ENCODE measurements around the gene CPHXL2. TPM values are rescaled to one million over a fixed set of nuclear protein-coding genes. Genes with fewer than 3 reads are reported as not detected.

Gene CPHXL2
- total and polyA plus RNA-seq, 12 donors = not detected

- Histone ChIP-seq H3K9me3 (no peaks in the 10 kb centered on the region), H3K36me3 (peaks cover 0 to 55% (median 18%) of the 10 kb centered on the region in 9 donors), H3K4me3 (peak within 1 kb of the TSS; percentile 57 to 90 (median 72)), H3K27ac (peak within 1 kb of the TSS; percentile 53 to 98 (median 92)), H3K27me3 (no peaks in the 10 kb centered on the region), H3K4me1 (peaks cover 0 to 39% (median 24%) of the 10 kb centered on the region in 9 donors)
- TF ChIP-seq, protein P1, sequence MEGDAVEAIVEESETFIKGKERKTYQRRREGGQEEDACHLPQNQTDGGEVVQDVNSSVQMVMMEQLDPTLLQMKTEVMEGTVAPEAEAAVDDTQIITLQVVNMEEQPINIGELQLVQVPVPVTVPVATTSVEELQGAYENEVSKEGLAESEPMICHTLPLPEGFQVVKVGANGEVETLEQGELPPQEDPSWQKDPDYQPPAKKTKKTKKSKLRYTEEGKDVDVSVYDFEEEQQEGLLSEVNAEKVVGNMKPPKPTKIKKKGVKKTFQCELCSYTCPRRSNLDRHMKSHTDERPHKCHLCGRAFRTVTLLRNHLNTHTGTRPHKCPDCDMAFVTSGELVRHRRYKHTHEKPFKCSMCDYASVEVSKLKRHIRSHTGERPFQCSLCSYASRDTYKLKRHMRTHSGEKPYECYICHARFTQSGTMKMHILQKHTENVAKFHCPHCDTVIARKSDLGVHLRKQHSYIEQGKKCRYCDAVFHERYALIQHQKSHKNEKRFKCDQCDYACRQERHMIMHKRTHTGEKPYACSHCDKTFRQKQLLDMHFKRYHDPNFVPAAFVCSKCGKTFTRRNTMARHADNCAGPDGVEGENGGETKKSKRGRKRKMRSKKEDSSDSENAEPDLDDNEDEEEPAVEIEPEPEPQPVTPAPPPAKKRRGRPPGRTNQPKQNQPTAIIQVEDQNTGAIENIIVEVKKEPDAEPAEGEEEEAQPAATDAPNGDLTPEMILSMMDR (IDR thresholded peaks at IDR 0.05) = peak in 1 of 9 donors; percentile 15
- peak; percentile 97 to 99 (median 98) for ATAC-seq
- 0 to 1% methylated on average over 62 of the region's 62 CpGs for WGBS, 2 donors
- intact Hi-C loops (cut with DNase I) = loop anchor here in 9 of 10 donors (1.0 to 10.0 kb wide), 14 partner anchors 24 to 158 kb away; partner anchors contain the start of genes GABARAPL2 (in 5 of the 9), TMEM231 (in 2 of the 9), KARS1 (in 1 of the 9) and TERF2IP (in 1 of the 9)
- DNase-seq = peak; percentile 97 to 98
Observed at GRCh38 chr16:75622761-75623605, 53.8 kb downstream of the CPHXL2 start, which contains the start of gene ADAT1. TSS of gene ADAT1 (minus strand) at chr16:75623281. CDS start at chr16:75620799, 2,482 bp downstream.

DNA sequence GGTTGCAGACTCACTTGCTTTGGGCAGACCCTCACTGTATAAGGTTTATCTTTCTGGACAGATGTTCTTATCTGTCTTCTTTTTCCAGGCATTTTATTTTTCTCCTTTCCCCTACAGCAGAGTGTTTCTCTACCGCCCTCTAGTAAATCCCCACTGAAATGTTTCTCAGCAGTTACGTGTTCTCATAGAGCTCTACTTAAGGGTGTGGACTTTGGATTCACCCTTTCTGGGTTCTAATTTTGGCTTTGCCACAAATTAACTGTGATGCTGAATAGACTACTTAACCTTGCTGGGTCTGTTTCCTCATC is 55.7 kb downstream of the CPHXL2 start:
- no peaks in the 10 kb centered on the region for H3K9me3 ChIP-seq
- WGBS, 2 donors = 6 to 13% methylated on average over 2 of the region's 2 CpGs
- H3K36me3 ChIP-seq = peaks cover 0 to 55% (median 22%) of the 10 kb centered on the region in 9 donors
- TF ChIP-seq, protein P1 (IDR thresholded peaks at IDR 0.05) = peak in 8 of 9 donors; percentile 21 to 65 (median 46)
- no peak for DNase-seq
- no peaks in the 10 kb centered on the region for H3K27me3 ChIP-seq
- peaks cover 0 to 35% (median 22%) of the 10 kb centered on the region in 9 donors for H3K4me1 ChIP-seq
- H3K27ac ChIP-seq = peak overlapping the region in 2 of 10 donors; percentile 92 to 96
- intact Hi-C loops (cut with DNase I) = loop anchor here in 9 of 10 donors (2.0 to 10.0 kb wide), 10 partner anchors 34 to 150 kb away; partner anchors contain the start of genes GABARAPL2 (in 5 of the 9) and TMEM231 (in 1 of the 9)
- no peak overlapping the region for H3K4me3 ChIP-seq
- ATAC-seq = no peak

DNA sequence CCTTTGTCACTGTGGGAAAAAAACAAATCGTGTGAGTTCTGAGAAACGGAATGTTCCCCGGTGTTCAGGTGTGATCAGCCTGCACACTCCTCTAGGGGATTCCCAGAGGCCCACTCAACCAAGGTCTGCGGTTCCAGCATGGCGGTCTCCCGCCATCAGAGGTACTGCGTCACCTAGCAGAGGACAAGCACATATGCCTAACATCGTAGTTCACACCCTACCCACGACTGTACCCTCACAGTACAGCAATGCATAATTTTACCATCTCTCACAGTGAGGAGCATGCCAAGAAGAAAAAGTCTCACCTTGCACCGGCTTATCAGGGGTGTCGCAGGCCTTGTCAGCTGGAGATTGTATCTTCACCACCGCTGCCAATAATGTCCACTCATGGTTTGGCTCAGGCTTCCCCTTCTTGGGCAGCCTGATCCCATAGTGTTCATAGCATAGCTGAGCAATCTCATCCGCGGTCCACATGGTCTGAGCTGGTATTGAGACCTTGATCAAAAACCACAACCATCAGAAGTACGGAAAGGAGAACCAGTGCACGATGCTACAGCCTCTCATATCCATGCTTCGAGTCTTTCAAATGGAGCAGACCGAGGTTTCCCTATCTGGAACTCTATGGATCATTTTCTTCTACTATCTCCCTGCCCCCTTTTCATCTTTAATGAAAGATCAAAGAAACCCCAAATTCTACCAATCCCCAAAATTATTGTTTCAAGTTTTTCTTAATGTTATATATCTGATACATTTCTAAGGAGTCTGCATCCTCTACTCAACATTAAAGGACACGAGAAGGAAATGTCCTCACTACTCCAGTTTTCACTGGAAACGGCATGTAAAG is 56.3 kb downstream of the CPHXL2 start:
- Histone ChIP-seq H3K4me1 (peaks cover 0 to 35% (median 22%) of the 10 kb centered on the region in 9 donors), H3K9me3 (no peaks in the 10 kb centered on the region), H3K36me3 (peaks cover 0 to 55% (median 23%) of the 10 kb centered on the region in 9 donors), H3K4me3 (no peak overlapping the region), H3K27me3 (no peaks in the 10 kb centered on the region), H3K27ac (peak overlapping the region in 2 of 10 donors; percentile 92 to 96)
- DNase-seq (no peak), ATAC-seq (no peak)
- intact Hi-C loops (cut with DNase I) = loop anchor here in 9 of 10 donors (2.0 to 10.0 kb wide), 10 partner anchors 33 to 150 kb away; partner anchors contain the start of genes GABARAPL2 (in 5 of the 9) and TMEM231 (in 1 of the 9)
- TF ChIP-seq, protein P1 (IDR thresholded peaks at IDR 0.05) = no peak
- WGBS, 2 donors = 79 to 82% methylated on average over 20 of the region's 20 CpGs

- WGBS, 2 donors = 96 to 97% methylated on average over 2 of the region's 2 CpGs
- TF ChIP-seq, protein P1 (IDR thresholded peaks at IDR 0.05) = no peak
- Histone ChIP-seq H3K27ac (no peak overlapping the region), H3K9me3 (no peaks in the 10 kb centered on the region), H3K4me3 (no peak overlapping the region), H3K36me3 (peaks cover 0 to 69% (median 27%) of the 10 kb centered on the region in 9 donors), H3K4me1 (peaks cover 0 to 33% (median 22%) of the 10 kb centered on the region in 9 donors), H3K27me3 (no peaks in the 10 kb centered on the region)
- intact Hi-C loops (cut with DNase I) = loop anchor here in 1 of 10 donors (10.0 kb wide), 1 partner anchor 104 kb away; no protein-coding TSS in a partner anchor
- ATAC-seq = no peak
- no peak for DNase-seq
Observed at GRCh38 chr16:75618780-75619179, 58.0 kb downstream of the CPHXL2 start.

Measured in heart right ventricle (tissue), 16 donors.